Left ventricle myocardium superior (tissue), 1 donor: ENCODE measurements around the gene ZBTB7C. TPM values are rescaled to one million over a fixed set of nuclear protein-coding genes. Genes with fewer than 3 reads are reported as not detected.

Experiments
- ATAC-seq: fragments of 200-7000 bp; cut with Tn5 transposase; one replicate; pipeline ENCODE4 v1.9.1; 2020; ENCODE audit warnings: mild to moderate bottlenecking, moderate library complexity
- DNase-seq: peaks from one replicate; pipeline ENCODE4 v3.0.0-alpha.2; 2020
- intact Hi-C: fragments of 100-400 bp; cut with micrococcal nuclease; formaldehyde crosslinking; loops from one replicate; pipeline ENCODE4 v1.11.0; 2022
- total RNA-seq: library from RNA; stranded (reverse); fragmentation: NEBNext Ultra II Directional; extraction: Animal tissue kit (Norgen Biotek cat#: 25700); gene quantifications from one replicate; pipeline ENCODE4 v1.2.1, GENCODE V29; 2021
- donor health status: DM: no; HTN: yes; CAD: no; lungs with severe emphysema.

ZBTB7C gene
- total RNA-seq, 1 donor from 2014 or later = 2.1 TPM

DNA sequence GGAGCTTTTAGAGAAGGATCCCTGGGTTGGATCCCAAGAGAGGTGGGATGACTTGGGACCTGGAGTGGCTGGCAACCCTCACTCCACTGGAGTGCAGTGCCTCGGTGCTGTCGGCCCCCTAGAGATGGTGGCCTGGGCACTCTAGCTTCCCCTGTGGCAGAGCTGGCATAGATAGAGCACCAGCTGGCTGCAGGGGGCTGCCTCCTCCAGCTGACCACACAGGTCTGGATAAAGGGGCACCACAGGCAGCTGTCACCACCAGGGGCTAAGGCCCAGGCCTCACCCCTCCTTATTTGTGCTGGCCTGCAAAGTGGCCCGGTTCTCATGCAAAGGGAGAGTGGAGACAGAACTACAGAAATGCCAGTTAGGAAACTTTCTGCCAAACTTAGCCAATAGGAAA lies 74.3 kb downstream of the ZBTB7C start:
- intact Hi-C loops = no loop called here
- DNase-seq (no peak), ATAC-seq (no peak)

DNA sequence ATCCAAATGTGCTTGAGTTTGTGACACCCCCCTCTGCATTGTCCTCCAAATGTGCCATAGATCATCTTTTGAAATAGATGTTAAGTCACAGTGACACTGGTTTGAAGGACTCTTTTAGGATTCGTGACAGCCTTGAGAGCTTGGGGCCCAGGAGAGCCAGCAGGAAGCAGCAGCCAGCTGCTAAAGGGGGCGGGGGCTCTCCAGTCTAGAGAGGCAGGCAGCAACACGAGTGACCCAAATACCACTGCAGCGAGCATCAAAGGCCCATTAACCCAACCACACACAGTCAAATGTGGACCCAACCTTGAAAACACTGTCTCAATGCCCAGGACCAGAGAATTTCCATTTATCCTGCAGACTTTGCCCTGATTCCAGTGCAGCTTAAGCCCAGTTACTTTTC lies 75.6 kb downstream of the ZBTB7C start:
- no peak for ATAC-seq
- intact Hi-C loops = no loop called here
- DNase-seq = no peak

DNA sequence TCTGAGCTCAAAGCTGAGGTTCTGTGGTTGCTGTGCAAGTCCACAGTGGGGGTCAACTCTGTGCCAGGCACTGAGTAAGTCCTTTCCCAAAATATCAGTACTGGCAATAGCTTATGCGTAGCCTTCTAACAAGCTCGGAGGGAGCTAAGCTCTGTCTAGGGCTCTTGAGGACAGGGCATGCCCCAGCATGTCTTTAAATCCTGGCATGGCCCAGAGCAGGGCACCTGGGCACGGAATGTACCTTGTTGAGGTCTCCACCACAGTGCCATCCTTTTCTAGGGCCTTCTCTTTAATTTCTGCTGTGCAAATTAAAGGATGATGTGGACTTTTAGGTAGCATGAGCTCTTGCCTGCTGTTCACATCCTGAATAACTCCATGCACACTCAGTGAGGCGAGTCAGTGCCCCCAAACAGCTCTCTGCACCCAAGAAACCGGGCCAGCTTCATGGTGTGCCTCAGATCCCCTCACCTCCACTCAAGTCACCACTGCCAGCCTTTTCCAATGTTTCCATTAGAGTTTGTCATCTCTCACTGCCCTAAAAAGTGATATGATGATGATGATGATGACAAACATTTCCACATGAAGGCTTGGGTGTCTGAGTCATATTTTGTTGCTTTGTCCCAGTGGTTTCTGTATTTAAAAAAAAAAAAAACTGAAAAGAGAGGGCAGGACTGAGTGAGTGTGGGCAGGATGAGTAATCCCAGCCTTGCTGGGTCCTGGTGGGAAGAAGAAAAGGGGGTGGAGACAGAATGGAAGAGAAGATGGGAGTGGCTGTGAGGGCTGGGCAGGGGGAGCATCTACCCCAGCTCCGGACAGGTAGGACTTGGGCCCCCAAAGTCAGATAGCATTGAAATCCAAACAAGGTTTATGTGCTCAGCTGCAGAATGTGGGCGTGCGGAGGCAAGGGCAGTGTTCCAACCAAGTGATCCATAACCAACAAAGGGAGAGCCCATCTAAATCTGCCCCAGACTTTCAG lies 78.9 kb downstream of the ZBTB7C start:
- intact Hi-C loops = no loop called here
- ATAC-seq = no peak
- DNase-seq = no peak

DNA sequence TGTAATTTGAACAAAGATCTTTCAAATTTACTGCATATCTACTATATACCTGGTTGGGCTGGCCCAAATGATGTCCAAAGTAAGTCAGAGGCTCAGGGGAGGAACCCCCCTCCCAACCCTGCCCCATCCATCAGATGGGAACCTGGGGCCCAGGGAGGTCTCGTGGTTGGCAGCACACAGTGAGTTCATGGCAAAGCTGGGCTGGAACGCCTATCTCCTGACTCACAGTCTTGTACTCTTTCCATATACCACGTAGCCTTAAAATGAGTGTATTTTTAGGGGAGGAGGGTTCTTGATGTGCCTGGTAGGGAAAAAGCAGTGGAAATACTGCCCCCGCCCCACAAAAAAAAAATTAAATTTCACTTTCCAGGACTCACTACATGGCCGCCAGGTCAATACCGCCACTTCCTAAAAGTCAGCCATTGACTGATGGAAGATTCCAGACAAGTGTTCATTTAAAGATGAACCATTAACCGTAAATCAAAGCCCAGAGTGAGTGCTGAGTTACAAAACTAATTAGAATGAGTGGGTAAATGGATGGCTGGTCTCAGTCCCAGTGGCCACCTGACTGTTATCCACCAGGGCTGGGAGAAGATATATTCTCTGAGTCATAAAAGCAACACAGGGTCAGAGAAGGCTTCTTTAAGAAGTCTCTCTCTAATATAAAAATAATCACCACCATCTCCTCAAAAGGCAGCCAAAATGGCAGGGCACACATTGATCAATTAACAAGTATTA lies 80.5 kb downstream of the ZBTB7C start:
- intact Hi-C loops = no loop called here
- ATAC-seq (peak; percentile 35), DNase-seq (no peak)

DNA sequence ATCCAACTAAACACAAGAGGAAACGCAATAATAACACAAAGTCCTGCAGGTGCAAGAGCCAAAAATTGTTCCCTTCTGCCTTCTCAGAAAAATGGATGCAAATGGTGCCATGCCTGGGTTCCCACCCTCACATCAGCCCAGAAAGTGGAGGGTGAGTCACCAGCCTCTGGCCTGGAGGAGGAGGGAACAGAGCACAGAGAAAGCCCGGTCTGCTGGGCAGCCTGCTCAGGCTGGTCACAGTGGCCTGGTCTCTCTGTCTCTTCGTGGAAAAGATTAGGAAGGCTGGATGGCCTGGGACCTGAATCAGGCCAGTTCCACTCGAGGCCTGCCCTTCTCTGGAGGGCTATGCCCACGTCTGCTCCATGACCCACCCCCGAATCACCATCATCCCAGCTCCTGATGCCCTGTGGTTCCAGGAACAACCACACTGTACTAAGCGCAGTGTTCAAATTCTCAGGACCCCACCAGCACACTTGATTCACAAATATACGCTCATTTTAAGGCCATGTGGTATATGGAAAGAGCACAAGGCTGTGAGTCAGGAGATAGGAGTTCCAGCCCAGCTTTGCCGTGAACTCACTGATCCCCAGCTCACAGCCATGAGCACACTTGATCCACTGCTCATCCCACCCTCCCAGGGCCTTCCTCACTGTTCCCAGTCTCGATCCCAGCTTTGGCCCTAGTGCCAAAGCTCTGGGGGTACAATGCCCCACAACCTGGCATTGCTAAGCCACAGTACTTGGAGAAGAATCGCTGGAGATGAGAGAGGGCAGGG lies 82.1 kb downstream of the ZBTB7C start:
- intact Hi-C loops = no loop called here
- DNase-seq = no peak
- ATAC-seq = no peak

DNA sequence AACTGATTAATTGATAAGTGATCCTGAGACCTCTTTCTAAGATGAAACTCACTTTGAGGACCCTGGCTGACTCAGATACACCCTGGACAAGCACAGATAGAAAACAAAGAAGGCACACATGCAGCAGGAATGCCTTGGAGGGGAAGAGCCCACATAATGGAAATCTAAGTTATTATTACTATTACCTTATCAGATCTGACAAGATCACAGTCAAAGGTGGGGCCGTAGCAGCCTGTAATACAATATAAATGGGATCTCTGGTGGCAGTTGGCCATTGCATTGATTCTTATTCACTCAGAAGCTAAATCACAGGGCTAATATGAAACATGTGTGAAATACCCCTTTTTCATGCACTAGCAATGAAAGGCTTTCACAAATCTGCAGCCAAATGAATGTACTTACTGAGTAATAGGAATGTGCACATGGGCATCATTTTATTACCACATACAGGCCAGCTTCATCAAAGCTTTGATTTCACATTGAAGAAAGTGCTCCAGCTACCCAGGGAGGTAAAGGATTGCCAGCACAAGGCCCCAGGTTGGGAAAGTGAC lies 84.0 kb downstream of the ZBTB7C start:
- intact Hi-C loops = no loop called here
- ATAC-seq (no peak), DNase-seq (no peak)

DNA sequence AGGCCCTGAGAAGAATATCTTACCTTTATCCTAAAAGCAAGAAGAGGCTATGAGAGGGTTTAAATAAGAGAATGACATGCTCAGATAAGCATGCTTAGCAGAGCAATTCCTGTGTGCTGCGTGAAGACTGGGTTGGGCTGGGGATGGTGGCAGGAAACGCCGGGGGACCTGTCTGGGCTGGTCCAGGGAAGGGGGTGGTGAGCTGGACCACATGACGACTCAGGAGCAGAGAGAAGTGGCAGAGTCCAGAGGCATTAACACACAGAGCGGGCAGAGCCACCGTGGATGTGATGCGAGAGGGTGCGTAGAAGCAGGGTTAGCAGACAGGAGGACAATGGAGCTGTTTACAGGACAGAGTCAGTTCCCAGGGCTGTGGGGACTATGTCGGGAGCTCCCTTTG lies 84.5 kb downstream of the ZBTB7C start:
- DNase-seq (no peak), ATAC-seq (no peak)
- intact Hi-C loops = no loop called here

DNA sequence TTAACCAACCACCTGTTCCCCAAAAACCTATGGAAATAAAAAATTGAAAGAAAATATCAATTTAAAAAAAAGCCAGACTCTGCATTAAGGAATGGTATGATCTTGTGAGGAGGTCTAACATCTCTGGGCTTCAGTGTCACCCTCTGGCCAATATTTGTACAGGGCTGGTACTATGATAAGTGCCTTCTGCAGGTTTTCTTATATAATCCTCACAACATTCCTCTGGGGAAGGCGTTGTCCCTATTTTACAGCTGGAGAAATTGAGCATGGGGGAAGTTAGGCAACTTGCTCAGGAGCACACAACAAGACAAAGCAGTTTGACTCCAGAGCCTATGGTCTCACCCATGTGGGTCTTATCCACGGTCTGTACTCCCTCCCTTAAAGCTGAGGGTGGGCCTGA lies 86.0 kb downstream of the ZBTB7C start:
- ATAC-seq (no peak), DNase-seq (no peak)
- intact Hi-C loops = no loop called here

DNA sequence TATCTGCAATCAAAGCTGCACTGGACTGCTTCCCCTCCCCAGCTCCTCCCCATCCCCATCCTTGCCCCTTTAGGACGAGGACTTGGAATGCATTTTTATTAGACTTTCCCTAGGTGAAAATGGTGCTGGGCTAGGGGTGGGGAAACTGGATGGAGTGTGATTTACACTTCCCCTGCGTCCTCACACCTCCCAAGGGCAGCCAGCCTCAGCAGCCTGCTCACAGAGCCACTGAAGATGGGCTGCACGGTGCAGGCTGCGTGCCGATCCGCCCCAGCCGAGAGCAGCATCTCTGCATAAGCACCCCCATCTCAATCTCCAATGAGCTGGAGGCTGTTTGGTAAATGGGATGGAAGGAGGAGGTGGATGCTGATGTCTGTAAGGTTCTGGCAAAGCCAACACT lies 87.6 kb downstream of the ZBTB7C start:
- intact Hi-C loops = no loop called here
- ATAC-seq = no peak
- no peak for DNase-seq

DNA sequence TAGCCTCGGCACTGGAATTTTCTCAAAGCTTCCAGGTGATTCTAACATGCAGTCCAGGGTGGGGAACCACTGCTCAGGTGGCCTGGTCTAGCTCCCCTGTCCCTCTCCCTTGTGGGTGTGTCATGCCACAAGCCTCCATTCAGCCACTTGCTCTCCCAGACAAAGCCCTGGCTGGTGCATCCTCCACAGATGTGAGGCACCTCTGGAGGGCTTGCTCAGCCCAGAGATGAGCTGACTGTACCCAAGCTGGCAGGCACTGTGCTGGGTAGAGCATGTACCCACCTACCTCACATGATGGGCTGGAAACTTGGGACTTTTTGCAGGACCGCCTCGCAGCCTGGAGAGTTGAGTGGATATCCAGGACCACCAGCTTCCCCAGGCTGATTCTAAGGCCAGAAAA lies 88.1 kb downstream of the ZBTB7C start:
- intact Hi-C loops = no loop called here
- no peak for DNase-seq
- ATAC-seq = no peak

DNA sequence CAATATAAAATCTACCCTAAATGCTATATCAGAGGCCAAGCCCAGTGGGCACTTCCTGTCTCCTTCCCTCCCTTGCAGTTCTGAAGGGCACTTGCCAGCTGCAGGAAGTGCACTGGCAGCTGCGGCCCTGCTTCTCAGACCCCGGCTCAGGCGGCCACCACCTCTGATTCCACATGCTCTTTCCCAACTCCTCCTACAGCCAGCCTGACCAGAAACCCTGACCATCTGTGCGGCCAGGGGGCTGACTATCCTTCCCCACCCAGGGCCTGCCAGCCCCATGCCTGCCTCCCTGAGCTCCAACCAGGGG lies 88.6 kb downstream of the ZBTB7C start:
- ATAC-seq (peak; percentile 13), DNase-seq (no peak)
- intact Hi-C loops = no loop called here

DNA sequence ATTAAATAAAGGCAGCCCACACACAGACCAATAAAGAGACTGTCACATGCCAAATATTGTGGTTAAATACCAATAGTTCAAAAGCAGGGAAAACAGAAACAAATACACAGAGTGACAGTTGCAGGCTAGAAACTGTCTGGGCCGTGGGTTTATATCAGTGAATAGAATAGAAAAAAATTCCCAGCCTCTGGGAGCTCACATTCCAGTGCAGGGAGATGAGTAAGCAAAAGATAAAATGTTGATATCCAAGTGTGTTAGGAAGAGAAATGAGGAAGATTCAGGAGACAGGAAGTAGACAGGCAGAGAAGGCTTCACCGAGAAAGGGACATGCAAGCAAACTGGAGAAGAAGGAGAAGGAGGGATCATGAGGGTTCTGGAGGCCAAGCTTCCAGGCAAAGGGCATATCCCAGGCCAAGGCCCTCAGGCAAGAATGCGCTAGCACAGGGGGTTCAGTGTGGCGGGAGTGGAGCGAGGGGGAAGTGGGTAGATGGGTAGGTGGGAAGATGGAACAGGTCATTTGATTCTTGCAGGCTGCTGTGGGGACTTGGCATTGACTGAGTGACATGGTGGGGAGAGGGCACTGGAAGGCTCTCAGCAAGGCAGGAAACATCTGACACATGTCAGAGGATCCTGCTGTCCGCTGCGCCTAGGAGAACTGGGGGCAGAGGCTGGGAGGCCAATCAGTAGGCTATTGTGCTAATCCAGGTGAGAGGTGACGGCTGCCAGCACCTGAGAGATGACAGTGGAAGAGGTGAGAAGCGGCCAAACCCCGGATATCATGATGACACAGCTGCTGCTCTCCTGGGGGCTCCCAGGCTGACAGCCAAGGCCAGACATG lies 89.2 kb downstream of the ZBTB7C start:
- intact Hi-C loops = no loop called here
- no peak for DNase-seq
- ATAC-seq = no peak

DNA sequence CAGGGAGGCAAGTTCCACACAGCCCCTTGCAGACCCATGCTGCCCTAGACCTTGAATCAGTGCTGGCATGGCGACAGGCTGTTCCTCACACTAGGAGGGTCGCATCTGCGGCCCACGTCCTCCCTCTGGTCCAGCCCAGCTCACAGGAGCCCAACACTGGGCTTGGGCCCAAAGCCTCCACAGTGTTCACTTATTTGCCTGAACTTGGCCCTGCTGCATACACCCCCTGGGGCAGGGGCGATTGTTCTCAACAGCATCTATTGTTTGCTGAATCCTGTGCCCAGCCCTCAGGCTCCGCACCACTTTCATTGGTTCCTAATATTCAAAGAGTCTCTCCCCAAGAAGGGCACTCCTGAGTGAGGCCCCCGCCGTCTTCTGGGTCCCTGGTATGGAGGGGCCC lies 90.7 kb downstream of the ZBTB7C start:
- no peak for DNase-seq
- intact Hi-C loops = no loop called here
- ATAC-seq = no peak

DNA sequence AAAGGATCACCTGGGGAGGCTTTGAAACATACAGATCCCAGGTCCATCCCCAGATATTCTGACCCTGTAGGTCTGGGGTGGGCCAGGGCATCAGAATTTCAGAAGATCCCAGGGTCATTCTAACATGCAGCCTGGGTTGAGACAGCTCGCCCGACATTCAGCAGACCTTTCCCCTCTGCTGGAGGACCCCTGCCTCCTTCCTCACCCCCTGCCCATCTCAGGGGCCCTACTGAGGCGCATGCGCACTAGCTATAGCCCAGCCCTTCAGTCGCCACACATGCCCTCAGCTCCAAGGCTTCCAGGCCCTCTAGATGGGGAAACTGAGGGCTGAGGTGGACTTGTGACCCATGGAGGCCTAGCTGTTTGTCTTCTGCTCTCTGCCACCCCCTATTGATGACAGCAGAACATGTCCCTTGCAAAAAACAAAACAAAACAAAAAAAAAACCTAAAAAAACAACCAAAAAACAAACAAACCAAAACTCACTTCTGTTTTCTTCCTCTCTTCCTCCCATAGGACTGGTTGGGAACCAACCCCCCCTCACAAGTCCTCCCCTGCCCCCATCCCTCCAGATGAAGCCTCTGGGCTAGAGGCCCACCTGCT lies 91.3 kb downstream of the ZBTB7C start:
- ATAC-seq = no peak
- intact Hi-C loops = no loop called here
- DNase-seq = no peak

DNA sequence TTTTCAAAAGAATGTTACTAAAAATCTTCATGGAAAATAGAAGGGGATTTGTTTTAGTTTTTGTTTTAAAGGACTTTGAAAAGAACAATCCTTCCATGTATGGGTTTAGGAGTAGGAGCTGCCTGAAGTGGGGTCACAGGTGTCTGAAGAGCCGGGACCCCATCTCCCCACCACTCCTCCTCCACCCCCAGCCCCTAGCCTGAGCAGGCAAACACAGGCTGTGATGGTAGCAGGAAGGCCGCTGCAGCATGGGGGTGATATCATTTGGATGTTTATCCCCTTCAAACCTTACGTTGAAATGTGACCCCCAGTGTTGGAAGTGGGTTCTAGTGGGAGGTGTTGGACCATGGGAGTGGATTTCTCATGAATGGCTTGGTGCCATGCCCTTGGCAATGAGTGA lies 93.0 kb downstream of the ZBTB7C start:
- no peak for ATAC-seq
- intact Hi-C loops = no loop called here
- DNase-seq = no peak

DNA sequence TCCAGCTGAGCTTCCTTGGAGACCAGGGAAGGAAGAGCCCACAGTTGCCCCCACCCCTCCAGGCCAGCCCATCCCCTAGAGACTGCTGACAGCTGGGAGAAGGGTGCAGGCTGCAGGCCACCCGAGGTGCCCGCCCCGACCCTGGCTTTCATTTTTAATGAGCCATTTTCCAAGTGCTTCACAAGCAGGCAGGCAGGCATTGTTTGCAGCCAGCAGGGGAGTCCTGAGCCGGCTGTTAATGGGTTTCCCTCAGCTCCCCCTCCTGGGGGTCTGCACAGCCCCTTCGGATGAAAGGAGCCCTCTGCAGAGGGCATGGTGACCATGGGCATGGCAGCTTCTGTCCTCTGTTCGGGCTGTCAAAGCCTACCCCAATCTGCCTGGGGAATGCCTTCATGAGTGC lies 94.5 kb downstream of the ZBTB7C start:
- intact Hi-C loops = no loop called here

DNA sequence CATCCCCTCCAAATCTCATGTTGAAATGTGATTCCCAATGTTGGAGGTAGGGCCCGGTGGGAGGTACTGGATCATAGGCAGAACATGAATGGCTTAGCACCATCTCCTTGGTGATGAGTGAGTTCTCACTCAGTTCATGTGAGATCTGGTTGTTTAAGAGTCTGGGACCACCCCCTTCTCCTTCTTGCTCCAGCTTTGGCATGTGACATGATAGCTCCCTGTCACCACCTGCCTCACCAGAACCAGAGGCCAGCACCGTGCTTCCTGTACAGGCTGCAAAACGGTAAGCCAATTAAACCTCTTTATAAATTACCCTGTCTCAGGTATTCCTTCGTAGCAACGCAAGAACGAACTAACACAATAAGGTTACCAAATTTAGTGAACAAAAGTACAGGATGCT lies 95.4 kb downstream of the ZBTB7C start:
- intact Hi-C loops = no loop called here
- ATAC-seq = no peak
- no peak for DNase-seq

More for the DNA sequence above, 94.5 kb downstream of the ZBTB7C start:
- DNase-seq = no peak
- ATAC-seq = no peak

DNA sequence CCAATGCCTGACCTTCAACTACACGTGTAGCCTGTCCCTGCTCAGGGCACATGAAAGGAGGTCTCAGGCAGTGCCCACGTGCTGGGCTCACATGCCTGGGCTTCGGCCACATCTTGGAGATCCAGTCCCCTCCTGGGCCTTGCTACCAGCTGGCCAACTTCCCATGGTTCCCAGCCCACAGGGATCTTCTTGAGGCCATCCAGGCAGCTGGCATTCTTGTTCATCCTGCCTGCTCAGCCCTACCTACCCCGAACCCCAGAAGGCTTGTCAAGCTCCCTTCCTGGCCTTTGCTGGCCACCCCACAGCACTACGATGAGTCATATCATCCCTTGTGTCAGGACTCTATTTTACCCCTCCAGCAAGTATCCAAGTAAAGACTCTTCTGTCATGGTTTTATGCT lies 97.1 kb downstream of the ZBTB7C start:
- intact Hi-C loops = no loop called here
- no peak for ATAC-seq
- no peak for DNase-seq

DNA sequence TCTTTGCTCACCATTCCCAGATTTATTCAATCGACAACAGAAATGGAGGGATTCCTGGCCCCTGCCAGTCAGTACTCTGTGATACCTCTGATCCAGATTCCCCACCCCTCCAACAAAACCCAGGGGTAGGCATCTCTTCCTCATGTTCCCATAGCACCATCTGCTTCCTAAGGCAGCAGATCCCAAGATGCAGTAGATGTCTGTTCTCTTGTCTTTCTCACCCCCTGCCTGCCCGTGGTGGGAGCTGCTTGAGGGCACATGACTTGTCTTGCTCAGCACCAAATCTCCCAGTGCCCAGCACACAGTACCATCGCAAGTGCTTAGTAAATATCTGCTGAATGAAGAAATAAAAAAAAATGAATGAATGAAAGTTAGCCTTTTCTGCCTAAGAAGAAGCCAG lies 98.2 kb downstream of the ZBTB7C start:
- ATAC-seq = no peak
- DNase-seq = no peak
- intact Hi-C loops = no loop called here
